Effector memory CD4-positive, alpha-beta T cell (primary cell): ENCODE measurements around the gene AOX1.

ENCODE experiments used
- DNase-seq, 3 donors: peaks; one replicate each; pipeline ENCODE4 v3.0.0-alpha.2; 2020
- H3K27ac ChIP-seq: 2 replicates; pipeline ENCODE4 v1.7.0; 2013; ENCODE audit warnings: mild to moderate bottlenecking, low read length, moderate library complexity; ENCODE audit not compliant: insufficient read depth, poor library complexity, severe bottlenecking
- H3K27me3 ChIP-seq: replicated peaks from 2 replicates; pipeline ENCODE4 v1.7.0; 2013; ENCODE audit warnings: mild to moderate bottlenecking, low read length; ENCODE audit not compliant: insufficient read depth, control insufficient read depth, poor library complexity, severe bottlenecking
- H3K36me3 ChIP-seq: 2 replicates; pipeline ENCODE4 v1.7.0; 2013; ENCODE audit warnings: mild to moderate bottlenecking, low read length, moderate library complexity; ENCODE audit not compliant: control insufficient read depth, insufficient read depth
- H3K4me1 ChIP-seq: 2 replicates; pipeline ENCODE4 v1.7.0; 2013; ENCODE audit warnings: low read length, mild to moderate bottlenecking; ENCODE audit not compliant: control insufficient read depth, insufficient read depth, poor library complexity, severe bottlenecking
- H3K4me3 ChIP-seq: 2 replicates; pipeline ENCODE4 v1.7.0; 2013; ENCODE audit warnings: low read length, low read depth, mild to moderate bottlenecking; ENCODE audit not compliant: insufficient read depth, poor library complexity, severe bottlenecking
- H3K9me3 ChIP-seq: 2 replicates; pipeline ENCODE4 v1.7.0; 2013; ENCODE audit warnings: mild to moderate bottlenecking, low read length, moderate library complexity; ENCODE audit not compliant: control insufficient read depth

AOX1 gene

DNA sequence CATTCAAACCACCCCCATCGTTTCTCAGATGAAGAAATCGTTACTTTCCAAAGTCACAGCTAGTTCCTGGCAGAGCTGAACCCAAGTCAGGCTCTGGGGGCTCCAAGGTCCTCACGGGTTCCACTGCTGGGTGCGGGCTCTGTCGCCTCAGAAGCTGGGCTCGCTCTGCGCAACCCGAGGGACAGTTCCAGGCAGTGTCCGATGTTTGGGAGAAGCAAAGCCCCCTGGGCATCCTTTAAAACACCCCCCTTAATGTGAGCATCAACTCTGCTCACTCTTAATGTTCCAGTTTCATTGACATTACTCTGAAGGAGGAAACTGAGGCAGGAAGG lies 796 bp downstream of the AOX1 start:
- Histone ChIP-seq H3K9me3 (no peaks in the 10 kb centered on the region), H3K27ac (no peak overlapping the region), H3K27me3 (no peaks in the 10 kb centered on the region), H3K36me3 (no peaks in the 10 kb centered on the region), H3K4me1 (peaks cover 3% of the 10 kb centered on the region), H3K4me3 (no peak overlapping the region)
- no peak for DNase-seq

DNA sequence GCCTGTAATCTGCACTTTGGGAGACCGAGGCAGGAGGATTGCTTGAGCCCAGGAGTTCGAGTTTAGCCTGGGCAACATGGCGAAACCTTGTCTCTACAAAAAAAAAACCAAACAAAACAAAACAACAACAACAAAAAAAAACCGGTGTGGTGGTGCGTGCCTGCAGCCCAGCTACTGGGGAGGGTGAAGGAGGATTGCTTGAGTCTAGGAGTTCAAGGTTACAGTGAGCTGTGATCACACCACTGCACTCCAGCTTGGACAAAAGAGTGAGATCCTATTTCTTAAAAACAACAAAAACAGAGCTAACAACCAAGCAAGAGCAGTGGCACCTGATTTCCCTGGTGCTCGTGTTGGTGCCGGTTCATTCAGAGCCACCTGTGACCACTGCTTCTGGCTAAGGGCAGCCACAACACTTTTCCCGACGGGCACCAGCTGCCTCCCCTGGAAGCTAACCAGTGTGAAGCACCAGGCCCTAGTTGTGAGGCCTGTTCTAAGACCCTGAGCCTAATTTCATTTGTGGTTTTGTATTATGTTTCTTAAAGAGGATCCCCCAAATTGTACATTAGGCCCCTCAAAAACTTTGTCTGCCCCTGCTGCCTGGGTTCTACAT lies 1.3 kb downstream of the AOX1 start:
- peaks cover 3% of the 10 kb centered on the region for H3K4me1 ChIP-seq
- DNase-seq = no peak
- no peak overlapping the region for H3K27ac ChIP-seq
- H3K9me3 ChIP-seq = no peaks in the 10 kb centered on the region
- H3K36me3 ChIP-seq = no peaks in the 10 kb centered on the region
- H3K4me3 ChIP-seq = no peak overlapping the region
- no peaks in the 10 kb centered on the region for H3K27me3 ChIP-seq

- H3K27me3 ChIP-seq = no peaks in the 10 kb centered on the region
- no peak overlapping the region for H3K4me3 ChIP-seq
- no peaks in the 10 kb centered on the region for H3K9me3 ChIP-seq
- no peak for DNase-seq
- H3K4me1 ChIP-seq = peaks cover 3% of the 10 kb centered on the region
- H3K27ac ChIP-seq = no peak overlapping the region
- no peaks in the 10 kb centered on the region for H3K36me3 ChIP-seq
Observed at GRCh38 chr2:200588076-200588678, 2.4 kb downstream of the AOX1 start.

GRCh38 chr2:200590090-200590489 lies 4.3 kb downstream of the AOX1 start:
- no peak overlapping the region for H3K27ac ChIP-seq
- no peaks in the 10 kb centered on the region for H3K36me3 ChIP-seq
- no peaks in the 10 kb centered on the region for H3K27me3 ChIP-seq
- no peaks in the 10 kb centered on the region for H3K9me3 ChIP-seq
- peaks cover 3% of the 10 kb centered on the region for H3K4me1 ChIP-seq
- H3K4me3 ChIP-seq = no peak overlapping the region
- no peak for DNase-seq

DNA sequence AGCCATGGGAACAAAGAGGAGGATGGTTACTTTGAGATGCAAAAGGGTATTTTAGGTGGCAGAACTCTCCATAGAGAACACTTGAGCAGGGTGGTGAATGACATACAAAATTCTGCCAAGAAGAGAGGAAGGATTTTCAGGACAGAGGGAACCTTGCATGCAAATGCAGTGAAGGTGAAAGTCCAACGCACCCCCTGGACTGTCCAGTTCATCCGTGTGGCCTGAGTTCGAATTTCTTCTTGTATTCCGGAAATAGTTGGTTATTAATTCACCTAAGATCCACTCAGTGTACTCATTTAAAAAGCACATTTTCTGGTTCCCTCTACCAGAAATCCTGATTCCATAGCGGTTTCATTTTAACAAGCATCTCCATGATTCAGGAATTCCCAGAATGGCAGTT lies 5.5 kb downstream of the AOX1 start:
- no peaks in the 10 kb centered on the region for H3K4me1 ChIP-seq
- no peak overlapping the region for H3K4me3 ChIP-seq
- no peak for DNase-seq
- no peaks in the 10 kb centered on the region for H3K9me3 ChIP-seq
- H3K27me3 ChIP-seq = no peaks in the 10 kb centered on the region
- no peak overlapping the region for H3K27ac ChIP-seq
- no peaks in the 10 kb centered on the region for H3K36me3 ChIP-seq

GRCh38 chr2:200592406-200593075 lies 6.7 kb downstream of the AOX1 start:
- no peaks in the 10 kb centered on the region for H3K36me3 ChIP-seq
- H3K9me3 ChIP-seq = no peaks in the 10 kb centered on the region
- no peaks in the 10 kb centered on the region for H3K27me3 ChIP-seq
- no peak overlapping the region for H3K27ac ChIP-seq
- H3K4me3 ChIP-seq = no peak overlapping the region
- H3K4me1 ChIP-seq = no peaks in the 10 kb centered on the region
- no peak for DNase-seq

- Histone ChIP-seq H3K4me3 (no peak overlapping the region), H3K27me3 (no peaks in the 10 kb centered on the region), H3K36me3 (no peaks in the 10 kb centered on the region), H3K4me1 (no peaks in the 10 kb centered on the region), H3K27ac (no peak overlapping the region), H3K9me3 (no peaks in the 10 kb centered on the region)
- DNase-seq = no peak
Observed at GRCh38 chr2:200593905-200594304, 8.1 kb downstream of the AOX1 start.

DNA sequence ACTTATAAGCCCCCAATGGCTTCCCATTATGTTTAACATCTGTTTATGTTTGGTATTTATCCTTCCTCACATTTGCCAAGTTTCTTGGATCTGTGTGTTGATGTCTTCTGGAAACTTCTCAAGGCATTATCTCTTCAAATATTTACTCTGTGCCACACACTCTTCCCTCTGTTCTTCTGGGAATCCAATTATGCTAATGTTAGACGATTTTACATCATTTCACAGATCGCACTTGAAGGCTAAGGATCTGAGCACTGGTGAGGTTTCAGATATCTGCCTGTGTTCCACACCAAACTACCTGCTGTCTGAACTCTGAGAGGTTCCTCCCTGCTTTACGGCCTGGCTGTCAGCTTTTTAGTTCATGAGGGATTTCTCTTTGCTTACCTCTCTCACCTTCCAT lies 10.1 kb downstream of the AOX1 start:
- no peaks in the 10 kb centered on the region for H3K9me3 ChIP-seq
- H3K27ac ChIP-seq = no peak overlapping the region
- H3K27me3 ChIP-seq = no peaks in the 10 kb centered on the region
- H3K4me3 ChIP-seq = no peak overlapping the region
- no peak for DNase-seq
- no peaks in the 10 kb centered on the region for H3K4me1 ChIP-seq
- no peaks in the 10 kb centered on the region for H3K36me3 ChIP-seq

DNA sequence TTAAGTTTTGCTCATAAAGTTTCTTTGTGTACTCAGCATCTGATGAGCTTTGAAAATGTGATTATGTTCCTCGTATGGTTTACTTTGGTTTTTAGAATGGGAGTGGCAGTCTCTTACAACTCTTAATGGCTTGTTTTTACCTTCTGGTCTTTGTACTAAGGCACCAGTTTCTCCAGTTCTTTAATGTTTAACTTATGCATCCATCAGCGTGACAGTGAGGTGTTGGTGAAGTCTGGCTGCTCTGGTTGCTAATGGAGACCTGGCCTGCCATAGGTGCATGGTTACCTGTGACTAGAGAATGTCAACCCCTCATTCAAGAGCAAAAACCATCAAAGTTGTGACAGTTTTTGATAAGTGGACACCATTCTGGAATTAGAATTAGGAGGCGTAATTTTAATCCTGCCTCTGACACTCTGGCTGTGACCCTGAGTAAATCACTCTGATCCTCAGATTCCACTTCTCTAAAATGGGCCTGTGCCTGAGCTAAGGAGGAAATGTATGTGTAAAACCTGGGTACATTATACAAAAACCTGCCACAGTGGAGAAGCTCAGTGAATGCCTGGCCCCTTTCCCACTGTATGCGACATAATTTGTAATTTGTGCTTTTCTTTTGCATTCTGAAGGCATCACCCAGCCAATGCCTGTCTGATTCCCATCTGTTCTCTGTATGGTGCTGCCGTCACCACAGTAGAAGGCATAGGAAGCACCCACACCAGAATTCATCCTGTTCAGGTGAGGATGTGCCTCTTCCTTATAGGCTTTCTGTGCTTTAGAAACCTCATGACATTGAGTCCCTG lies 11.2 kb downstream of the AOX1 start:
- Histone ChIP-seq H3K9me3 (no peaks in the 10 kb centered on the region), H3K27ac (no peak overlapping the region), H3K36me3 (no peaks in the 10 kb centered on the region), H3K27me3 (no peaks in the 10 kb centered on the region), H3K4me1 (no peaks in the 10 kb centered on the region), H3K4me3 (no peak overlapping the region)
- no peak for DNase-seq

GRCh38 chr2:200599206-200599605 lies 13.4 kb downstream of the AOX1 start:
- Histone ChIP-seq H3K27me3 (no peaks in the 10 kb centered on the region), H3K4me3 (no peak overlapping the region), H3K36me3 (no peaks in the 10 kb centered on the region), H3K4me1 (no peaks in the 10 kb centered on the region), H3K27ac (no peak overlapping the region), H3K9me3 (no peaks in the 10 kb centered on the region)
- no peak for DNase-seq
